ENCODE data around the gene VPS52.
A peak's percentile ranks its signal among the peaks of the same experiment; 100 is the strongest.

Gene VPS52

GRCh38 chr6:33271468-33272274 lies at the start of gene VPS52, which contains the start of gene RPS18:
Gene VPS52, minus strand, starts transcription at chr6:33271876. Its CDS starts 201 bp downstream, at chr6:33271675.
Gene RPS18, plus strand, starts transcription at chr6:33272075. Its CDS starts 45 bp downstream, at chr6:33272120.
- DNase-seq, result peak; percentile 80

DNA sequence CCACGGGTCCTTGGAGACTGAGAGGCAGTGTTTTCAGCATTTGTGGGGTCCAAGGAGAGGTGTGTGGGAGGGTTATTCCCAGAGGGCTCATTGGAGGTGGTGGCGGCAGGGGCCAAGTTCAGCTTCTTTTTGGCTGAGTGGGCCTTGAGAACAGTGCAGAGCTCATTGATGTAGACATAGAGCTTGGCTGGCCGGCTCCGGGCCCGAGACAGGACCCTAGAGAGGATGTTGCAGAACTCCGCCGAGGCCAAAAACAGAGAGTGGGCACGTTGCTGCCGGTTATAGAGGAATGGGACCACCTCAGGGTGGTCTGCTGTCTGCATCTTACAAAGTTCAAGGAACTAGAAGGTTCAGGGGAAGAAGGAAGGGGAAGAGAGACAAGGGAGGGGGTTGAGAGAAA lies 49.6 kb upstream of the VPS52 start:
- DNase-seq, result no peak

GRCh38 chr6:33320315-33321181 lies 48.9 kb upstream of the VPS52 start:
- DNase-seq, result peak; percentile 39

DNA sequence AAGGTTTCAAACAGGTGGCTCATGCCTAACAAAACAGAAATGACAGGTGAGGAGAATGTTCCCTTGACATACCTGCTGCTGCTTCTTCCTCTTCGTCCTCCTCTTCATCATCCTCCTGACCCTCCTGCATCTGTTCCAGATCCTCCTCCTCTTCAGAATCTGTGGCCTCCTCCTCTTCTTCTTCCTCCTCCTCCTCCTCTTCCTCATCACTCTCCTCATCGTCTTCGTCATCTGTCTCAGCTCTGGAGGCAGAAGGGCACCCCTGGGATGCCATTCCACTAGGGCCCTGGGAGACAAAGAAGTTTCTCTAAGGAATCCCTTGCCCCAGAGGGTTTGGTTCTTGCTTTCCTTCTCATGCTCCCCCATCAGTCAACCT lies 48.3 kb upstream of the VPS52 start:
- DNase-seq, result no peak

GRCh38 chr6:33318426-33319073 lies 46.9 kb upstream of the VPS52 start:
- no peak for DNase-seq

DNA sequence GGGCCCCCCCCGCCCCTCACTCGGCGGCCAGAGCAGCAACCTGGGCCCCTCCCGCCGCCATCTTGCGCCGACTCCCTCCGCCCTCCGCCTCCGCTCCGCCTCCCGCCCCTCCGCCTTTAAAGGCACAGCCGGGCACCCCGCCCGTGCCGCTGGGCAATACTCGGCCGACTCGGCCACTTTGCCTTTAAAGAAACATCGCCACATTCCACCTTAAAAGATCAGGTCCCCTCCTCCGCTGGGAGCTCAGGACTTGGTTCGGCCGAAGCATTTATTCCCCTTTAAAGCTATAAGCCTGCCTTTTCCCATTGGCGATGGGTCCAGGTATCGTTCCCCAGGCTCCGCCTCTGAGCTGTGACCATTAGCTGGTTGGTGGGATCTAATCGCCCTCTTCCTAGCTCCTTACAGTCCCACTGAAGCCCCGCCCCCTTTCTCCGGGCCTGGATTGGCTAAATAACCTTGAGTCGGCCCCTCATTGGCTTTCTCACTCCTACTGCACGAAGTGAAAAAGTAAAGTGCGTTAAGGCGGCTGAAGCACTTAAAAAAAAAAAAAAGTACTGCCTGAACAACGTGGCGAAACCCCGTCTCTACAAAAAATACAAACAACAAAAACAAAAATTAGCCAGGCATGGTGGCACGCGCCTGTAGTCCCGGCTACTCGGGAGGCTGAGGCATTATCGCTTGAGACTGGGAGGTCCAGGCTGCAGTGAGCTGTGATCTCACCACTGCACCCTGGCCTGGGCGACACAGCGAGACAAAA lies 46.2 kb upstream of the VPS52 start, which contains the start of gene ZBTB22:
Gene ZBTB22 (minus strand): TSS at position 76 of the 757 bp plus-strand sequence. CDS start 828 bp downstream, outside the sequence.
- peak; percentile 94 for DNase-seq

DNA sequence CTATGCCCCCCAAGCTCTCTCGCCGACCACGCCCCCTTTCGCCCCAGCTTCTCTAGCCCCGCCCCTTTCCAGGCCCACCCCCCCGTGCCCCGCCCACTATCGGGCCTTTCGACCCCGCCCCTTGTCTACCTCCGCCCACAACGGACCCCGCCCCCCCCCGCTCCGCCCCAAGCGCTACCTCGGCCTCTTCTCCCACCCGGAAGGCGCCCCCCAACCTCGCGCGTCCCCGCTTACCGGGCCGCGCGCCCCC lies 45.7 kb upstream of the VPS52 start:
- DNase-seq, result no peak

GRCh38 chr6:33316603-33317418 lies 45.1 kb upstream of the VPS52 start:
- no peak for DNase-seq

GRCh38 chr6:33315793-33316602 lies 44.3 kb upstream of the VPS52 start:
- DNase-seq, result no peak

DNA sequence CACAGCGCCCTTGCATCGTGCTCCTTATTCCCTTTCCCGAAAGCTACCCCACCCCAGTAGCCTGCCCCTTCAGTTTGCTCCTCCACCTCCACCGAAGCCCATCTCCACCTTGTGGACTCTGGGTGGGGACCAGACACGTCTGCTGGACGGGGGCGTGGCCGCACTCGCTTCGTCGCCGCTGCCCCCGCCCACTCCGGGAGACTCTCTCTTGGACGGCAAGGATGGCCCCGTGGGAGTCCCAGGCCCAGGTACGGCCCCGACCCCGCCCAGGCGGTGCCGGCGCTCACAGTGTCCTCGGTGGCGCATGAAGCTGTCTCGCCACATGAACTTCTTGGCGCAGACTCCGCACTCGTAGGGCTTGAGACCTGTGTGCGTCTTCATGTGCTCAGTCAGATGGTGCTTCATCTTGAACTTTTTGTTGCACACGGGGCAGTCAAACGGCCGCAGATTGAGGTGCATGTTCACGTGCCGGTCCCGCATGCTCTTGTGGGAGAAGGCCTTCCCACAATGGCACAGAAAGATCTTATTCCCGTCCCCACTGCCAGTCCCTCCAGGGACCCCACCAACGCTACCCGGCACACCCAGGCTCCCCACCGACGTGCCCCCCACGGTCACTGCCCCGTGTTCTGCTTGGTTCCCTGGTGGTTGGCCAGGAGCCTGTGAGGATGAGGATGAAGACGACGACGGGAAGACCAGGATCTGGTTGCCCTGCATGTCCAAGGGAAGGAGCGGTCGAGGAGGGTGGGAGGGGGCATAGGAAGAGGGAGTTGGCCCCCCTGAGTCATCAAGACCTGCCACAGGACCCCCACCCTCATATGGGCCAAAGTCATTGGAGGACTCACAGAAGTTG lies 43.5 kb upstream of the VPS52 start:
- no peak for DNase-seq

- peak; percentile 22 for DNase-seq
Measured at GRCh38 chr6:33314515-33314942, 42.9 kb upstream of the VPS52 start.

- no peak for DNase-seq
Measured at GRCh38 chr6:33313709-33314514, 42.2 kb upstream of the VPS52 start, which contains the start of gene TAPBP. Gene TAPBP, minus strand, starts transcription at chr6:33314078. Its CDS starts 37 bp downstream, at chr6:33314041.

DNA sequence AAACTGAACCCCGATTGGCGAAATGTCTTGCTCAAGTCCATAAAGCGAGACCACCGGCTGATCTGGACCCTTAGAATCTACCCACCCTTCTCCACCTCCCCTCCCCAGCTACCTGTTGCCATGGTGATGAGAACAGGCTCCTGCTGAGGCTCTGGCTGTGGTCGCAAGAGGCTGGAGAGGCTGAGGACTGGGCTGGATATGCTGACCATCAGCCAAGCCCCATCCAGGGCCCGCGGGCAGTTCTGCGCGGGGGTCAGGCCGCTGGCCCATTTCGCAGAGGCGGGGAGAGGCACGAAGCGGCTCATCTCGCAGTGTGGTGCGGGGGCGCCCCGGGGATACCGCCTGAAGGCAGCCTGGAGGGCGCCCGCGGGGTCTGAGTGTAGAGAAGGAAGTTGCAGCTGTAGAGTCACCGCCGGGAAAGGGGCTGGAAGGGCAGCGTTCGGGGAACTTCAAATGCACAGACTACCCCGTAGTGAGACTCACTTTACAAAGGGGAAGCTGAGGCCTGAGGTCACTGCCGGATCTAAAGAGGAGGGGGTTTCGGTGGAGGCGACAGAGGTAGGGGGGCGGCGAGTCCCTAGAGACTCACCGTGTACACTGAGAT lies 41.5 kb upstream of the VPS52 start:
- DNase-seq, result no peak

DNA sequence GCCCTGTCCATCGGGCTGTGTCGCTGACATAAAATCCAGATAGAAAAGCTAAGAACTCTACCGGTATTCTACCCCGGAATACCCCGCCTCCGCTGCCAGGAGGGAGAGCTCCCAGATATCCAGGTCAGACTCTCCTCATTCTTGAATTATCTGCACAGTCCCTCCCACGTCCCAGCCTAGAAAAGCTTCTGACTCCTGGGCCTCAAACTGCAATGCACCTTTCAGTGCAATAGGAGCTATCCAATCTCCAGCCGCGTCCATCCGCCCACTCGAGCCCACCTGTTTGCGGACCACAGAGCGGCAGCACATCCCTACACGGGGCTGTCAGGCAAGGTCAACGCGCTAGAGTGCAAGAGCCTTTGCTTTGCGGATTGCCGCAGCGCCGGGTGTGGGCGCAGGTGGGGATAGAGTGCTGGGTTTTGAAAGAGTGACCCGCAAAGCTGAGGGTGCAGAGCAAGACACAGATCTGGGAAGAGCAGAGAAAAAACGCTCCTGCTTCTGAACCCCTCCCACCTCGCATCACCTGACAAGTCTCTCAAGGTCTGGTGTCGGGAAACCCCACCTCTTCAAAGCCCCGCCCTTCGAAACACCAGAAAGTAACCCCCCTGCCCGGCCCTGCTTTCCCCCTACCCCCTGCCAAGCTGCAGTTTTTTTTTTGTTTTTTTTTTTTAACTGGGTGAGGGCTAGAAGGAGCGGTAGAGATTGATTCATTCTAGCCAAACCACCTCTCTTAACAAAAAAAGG lies 40.9 kb upstream of the VPS52 start:
- no peak for DNase-seq

DNA sequence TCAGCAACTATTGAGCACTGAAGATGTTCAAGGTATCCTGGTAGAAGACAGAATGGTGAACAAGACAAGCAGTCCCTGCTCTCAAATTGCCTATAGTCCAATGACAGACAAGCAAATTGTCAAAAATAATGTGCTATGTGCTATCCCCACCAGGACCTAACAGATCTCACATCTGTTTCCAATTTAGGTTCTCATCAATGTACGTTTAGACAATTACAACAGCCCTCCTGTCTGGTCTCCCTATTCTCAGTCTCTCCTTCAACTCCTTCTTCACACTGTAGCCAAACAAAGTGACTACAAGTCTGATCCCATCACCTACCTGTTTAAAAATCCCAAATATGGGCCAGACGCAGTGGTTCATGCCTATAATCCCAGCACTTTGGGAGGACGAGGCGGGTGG lies 34.7 kb upstream of the VPS52 start:
- no peak for DNase-seq

GRCh38 chr6:33305052-33305451 lies 33.4 kb upstream of the VPS52 start:
- no peak for DNase-seq

DNA sequence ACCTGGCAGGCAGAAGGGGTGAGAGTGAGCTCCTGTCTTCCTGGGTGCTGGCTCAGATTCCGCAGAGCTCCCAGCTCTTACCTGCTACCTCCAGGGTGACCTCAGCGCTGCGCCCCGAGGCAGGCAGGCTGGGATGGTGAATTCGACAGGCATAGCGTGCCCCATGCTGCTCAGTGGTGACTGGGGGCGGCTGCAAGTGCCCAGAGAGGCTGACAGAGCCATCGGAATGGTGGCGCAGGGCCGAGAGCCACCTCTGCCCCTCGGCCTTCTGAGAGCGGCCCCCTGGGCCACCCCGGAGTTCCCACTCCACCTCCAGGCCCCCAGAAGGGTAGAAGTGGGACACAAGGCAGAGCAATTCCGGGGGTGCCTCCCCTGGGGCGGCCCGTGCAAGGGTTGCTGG lies 32.5 kb upstream of the VPS52 start:
- no peak for DNase-seq

- no peak for DNase-seq
Measured at GRCh38 chr6:33301877-33302276, 30.2 kb upstream of the VPS52 start.

Data from GOT3 (cell line).